H9 (cell line): Measurements from ENCODE around the gene LRRC42. TPM values are rescaled to one million over a fixed set of nuclear protein-coding genes. Genes with fewer than 3 reads are reported as not detected.

Source experiments
- DNase-seq: peaks from one replicate; pipeline ENCODE4 v3.0.0-alpha.2; 2017
- H2AFZ ChIP-seq: one replicate; pipeline ENCODE4 v1.6.1; 2013; ENCODE audit warnings: mild to moderate bottlenecking, low read length, control low read depth, moderate library complexity
- H2AK5ac ChIP-seq: 2 replicates; pipeline ENCODE4 v1.6.1; 2013; ENCODE audit warnings: low read length, control low read depth, mixed read lengths; ENCODE audit not compliant: insufficient read length
- H2BK120ac ChIP-seq: one replicate; pipeline ENCODE4 v1.6.1; 2013; ENCODE audit warnings: low read depth, mild to moderate bottlenecking, low read length, control low read depth, inconsistent platforms; ENCODE audit not compliant: poor library complexity, severe bottlenecking
- H2BK12ac ChIP-seq: 2 replicates; pipeline ENCODE4 v1.6.1; 2013; ENCODE audit warnings: low read length, control low read depth, mixed read lengths, low read depth; ENCODE audit not compliant: insufficient read length
- H2BK15ac ChIP-seq: 2 replicates; pipeline ENCODE4 v1.6.1; 2013; ENCODE audit warnings: low read depth, low read length, control low read depth
- H2BK20ac ChIP-seq: one replicate; pipeline ENCODE4 v1.6.1; 2013; ENCODE audit warnings: low read depth, mild to moderate bottlenecking, low read length, control low read depth, inconsistent platforms; ENCODE audit not compliant: poor library complexity, severe bottlenecking
- H2BK5ac ChIP-seq: 2 replicates; pipeline ENCODE4 v1.6.1; 2013; ENCODE audit warnings: low read length, control low read depth, mixed read lengths; ENCODE audit not compliant: insufficient read length
- H3K14ac ChIP-seq: 2 replicates; pipeline ENCODE4 v1.6.1; 2013; ENCODE audit warnings: low read length, control low read depth; ENCODE audit not compliant: insufficient read depth
- H3K18ac ChIP-seq: 2 replicates; pipeline ENCODE4 v1.6.1; 2013; ENCODE audit warnings: low read depth, mild to moderate bottlenecking, mixed read lengths, low read length, control low read depth; ENCODE audit not compliant: insufficient read length
- H3K23ac ChIP-seq: 2 replicates; pipeline ENCODE4 v1.6.1; 2013; ENCODE audit warnings: low read length, control low read depth, mixed read lengths, low read depth; ENCODE audit not compliant: insufficient read length
- H3K23me2 ChIP-seq: 2 replicates; pipeline ENCODE4 v1.6.1; 2013; ENCODE audit warnings: low read depth, mild to moderate bottlenecking, mixed read lengths, low read length, control low read depth; ENCODE audit not compliant: insufficient read length, poor library complexity, severe bottlenecking
- H3K27ac ChIP-seq: 2 replicates; pipeline ENCODE4 v1.5.1; 2013; ENCODE audit warnings: low read length, control low read depth, mixed read lengths, low read depth; ENCODE audit not compliant: insufficient read length
- H3K27me3 ChIP-seq: 2 replicates; pipeline ENCODE4 v1.6.1; 2013; ENCODE audit warnings: low read length, control low read depth, inconsistent platforms; ENCODE audit not compliant: insufficient read depth
- H3K4ac ChIP-seq: 2 replicates; pipeline ENCODE4 v1.6.1; 2013; ENCODE audit warnings: low read depth, mild to moderate bottlenecking, control low read depth, inconsistent platforms, low read length, moderate library complexity
- H3K4me1 ChIP-seq: 2 replicates; pipeline ENCODE4 v1.6.1; 2013; ENCODE audit warnings: low read length, control low read depth, inconsistent platforms; ENCODE audit not compliant: insufficient read depth
- H3K4me2 ChIP-seq: 2 replicates; pipeline ENCODE4 v1.6.1; 2013; ENCODE audit warnings: low read length, control low read depth, mixed read lengths; ENCODE audit not compliant: insufficient read length, insufficient read depth
- H3K56ac ChIP-seq: 2 replicates; pipeline ENCODE4 v1.6.1; 2013; ENCODE audit warnings: low read depth, mild to moderate bottlenecking, mixed read lengths, low read length, control low read depth; ENCODE audit not compliant: insufficient read length
- H3K79me1 ChIP-seq: 2 replicates; pipeline ENCODE4 v1.6.1; 2013; ENCODE audit warnings: low read depth, mild to moderate bottlenecking, moderate library complexity, low read length, control low read depth, inconsistent platforms; ENCODE audit not compliant: insufficient read depth, poor library complexity, severe bottlenecking
- H3K79me2 ChIP-seq: 2 replicates; pipeline ENCODE4 v1.6.1; 2013; ENCODE audit warnings: low read length, control low read depth, inconsistent platforms; ENCODE audit not compliant: insufficient read depth
- H3K9ac ChIP-seq: 2 replicates; pipeline ENCODE4 v1.6.1; 2013; ENCODE audit warnings: low read length, control low read depth, mixed read lengths; ENCODE audit not compliant: insufficient read length; ENCODE audit errors: extremely low read depth
- H3K9me3 ChIP-seq: one replicate; pipeline ENCODE4 v1.6.1; 2013; ENCODE audit warnings: low read depth, low read length, inconsistent platforms; ENCODE audit not compliant: control insufficient read depth
- H3T11ph ChIP-seq: one replicate; pipeline ENCODE4 v1.6.1; 2013; ENCODE audit warnings: mild to moderate bottlenecking, low read length, control low read depth, inconsistent platforms
- H4K20me1 ChIP-seq: one replicate; pipeline ENCODE4 v1.6.1; 2013; ENCODE audit not compliant: control insufficient read depth, insufficient read length, insufficient read depth
- H4K5ac ChIP-seq: 2 replicates; pipeline ENCODE4 v1.6.1; 2013; ENCODE audit warnings: low read depth, mild to moderate bottlenecking, mixed read lengths, low read length, control low read depth; ENCODE audit not compliant: insufficient read length
- H4K8ac ChIP-seq: replicated peaks from 2 replicates; pipeline ENCODE4 v1.6.1; 2013; ENCODE audit warnings: low read length, control low read depth, mixed read lengths, low read depth; ENCODE audit not compliant: insufficient read length
- H4K91ac ChIP-seq: 2 replicates; pipeline ENCODE4 v1.6.1; 2013; ENCODE audit warnings: low read depth, mild to moderate bottlenecking, moderate library complexity, mixed read lengths, low read length, control low read depth; ENCODE audit not compliant: insufficient read length
- H3K27ac Mint-ChIP-seq, 3 experiments: 2 replicates in 2 of 3; 3 replicates in 1 of 3; pipeline ENCODE4 v1.8.0; 2020 to 2021; ENCODE audit warnings: mixed read lengths in 3 of 3, mild to moderate bottlenecking in 1 of 3, moderate library complexity in 1 of 3
- H3K27me3 Mint-ChIP-seq: 2 replicates; pipeline ENCODE4 v1.8.0; 2021; ENCODE audit warnings: low read depth, mild to moderate bottlenecking, moderate library complexity, mixed read lengths
- H3K36me3 Mint-ChIP-seq, 3 experiments: 2 replicates in 2 of 3; 3 replicates in 1 of 3; pipeline ENCODE4 v1.8.0; 2020 to 2021; ENCODE audit warnings: low read depth in 3 of 3, mixed read lengths in 3 of 3; ENCODE audit not compliant: insufficient read depth in 1 of 3
- H3K4me1 Mint-ChIP-seq, 2 experiments: 2 replicates each; pipeline ENCODE4 v1.8.0; 2020; ENCODE audit warnings: mixed read lengths in 2 of 2
- H3K4me3 Mint-ChIP-seq, 2 experiments: 2 replicates in 1 of 2; 3 replicates in 1 of 2; pipeline ENCODE4 v1.8.0; 2020 to 2021; ENCODE audit warnings: mild to moderate bottlenecking in 2 of 2, mixed read lengths in 2 of 2, moderate library complexity in 1 of 2
- H3K9me3 Mint-ChIP-seq, 2 experiments: 2 replicates in 1 of 2; 3 replicates in 1 of 2; pipeline ENCODE4 v1.8.0; 2020; ENCODE audit warnings: mild to moderate bottlenecking in 2 of 2, mixed read lengths in 2 of 2, moderate library complexity in 1 of 2
- WGBS: extraction: QIAGEN DNeasy Blood & Tissue Kit; methylation state at CpG from one replicate; pipeline ENCODE4 v1.1.7; 2013; ENCODE audit warnings: missing lambda C conversion rate, low lambda C conversion rate, mixed read lengths; ENCODE audit not compliant: insufficient read length; ENCODE audit errors: extremely low coverage; 5-methylcytosine and 5-hydroxymethylcytosine counted together
- total RNA-seq: library from RNA; stranded (reverse); gene quantifications from 2 replicates; pipeline ENCODE4 v1.2.1, GENCODE V29; 2021
- TF ChIP-seq, protein P1 (sequence below): fragments of 200-600 bp; sonication (generic); conservative IDR thresholded peaks from 3 replicates; pipeline ENCODE4 v1.8.0; 2021; ENCODE audit warnings: antibody characterized with exemption, mild to moderate bottlenecking

LRRC42 gene
- total RNA-seq, 1 experiment from 2014 or later = 36.3 TPM

DNA sequence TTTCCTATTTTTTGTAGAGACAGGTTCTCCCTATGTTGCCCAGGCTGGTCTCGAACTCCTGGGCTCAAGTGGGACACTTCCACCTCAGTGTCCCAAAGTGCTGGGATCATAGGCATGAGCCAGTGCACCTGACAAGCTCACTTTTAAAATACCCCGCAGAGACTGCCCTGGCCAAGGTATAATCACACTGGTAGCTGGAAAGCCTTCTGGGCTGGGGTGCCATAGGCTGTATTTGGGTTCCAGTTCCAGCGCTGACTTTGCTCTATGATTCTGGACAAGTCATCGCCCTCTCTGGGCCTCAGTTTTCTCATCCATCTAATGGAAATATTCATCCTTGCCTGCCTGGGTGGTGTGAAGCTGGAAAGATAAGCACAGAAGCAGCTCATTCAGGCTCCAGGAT, 61.5 kb downstream of the LRRC42 start:
- H3K18ac ChIP-seq = no peak overlapping the region
- H3K14ac ChIP-seq = no peak overlapping the region
- no peaks in the 10 kb centered on the region for H4K20me1 ChIP-seq
- H3K4ac ChIP-seq = no peak overlapping the region
- no peak overlapping the region for H2AFZ ChIP-seq
- WGBS = no CpG with 5 or more reads among the region's 4 CpGs
- H2BK20ac ChIP-seq = no peak overlapping the region
- H3K4me3 Mint-ChIP-seq = no peak overlapping the region
- no peak overlapping the region for H3K9ac ChIP-seq
- no peak overlapping the region for H4K8ac ChIP-seq
- H2BK12ac ChIP-seq = no peak overlapping the region
- H3K79me1 ChIP-seq = no peaks in the 10 kb centered on the region
- H3K4me1 ChIP-seq = no peaks in the 10 kb centered on the region
- TF ChIP-seq, protein P1, sequence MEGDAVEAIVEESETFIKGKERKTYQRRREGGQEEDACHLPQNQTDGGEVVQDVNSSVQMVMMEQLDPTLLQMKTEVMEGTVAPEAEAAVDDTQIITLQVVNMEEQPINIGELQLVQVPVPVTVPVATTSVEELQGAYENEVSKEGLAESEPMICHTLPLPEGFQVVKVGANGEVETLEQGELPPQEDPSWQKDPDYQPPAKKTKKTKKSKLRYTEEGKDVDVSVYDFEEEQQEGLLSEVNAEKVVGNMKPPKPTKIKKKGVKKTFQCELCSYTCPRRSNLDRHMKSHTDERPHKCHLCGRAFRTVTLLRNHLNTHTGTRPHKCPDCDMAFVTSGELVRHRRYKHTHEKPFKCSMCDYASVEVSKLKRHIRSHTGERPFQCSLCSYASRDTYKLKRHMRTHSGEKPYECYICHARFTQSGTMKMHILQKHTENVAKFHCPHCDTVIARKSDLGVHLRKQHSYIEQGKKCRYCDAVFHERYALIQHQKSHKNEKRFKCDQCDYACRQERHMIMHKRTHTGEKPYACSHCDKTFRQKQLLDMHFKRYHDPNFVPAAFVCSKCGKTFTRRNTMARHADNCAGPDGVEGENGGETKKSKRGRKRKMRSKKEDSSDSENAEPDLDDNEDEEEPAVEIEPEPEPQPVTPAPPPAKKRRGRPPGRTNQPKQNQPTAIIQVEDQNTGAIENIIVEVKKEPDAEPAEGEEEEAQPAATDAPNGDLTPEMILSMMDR = no peak
- H2BK5ac ChIP-seq = no peak overlapping the region
- H2BK120ac ChIP-seq = no peak overlapping the region
- no peak overlapping the region for H3K27ac ChIP-seq
- no peak overlapping the region for H4K91ac ChIP-seq
- peaks cover 3% of the 10 kb centered on the region for H3K27me3 Mint-ChIP-seq
- no peak overlapping the region for H3K56ac ChIP-seq
- H3T11ph ChIP-seq = no peak overlapping the region
- no peak for DNase-seq
- no peak overlapping the region for H3K23ac ChIP-seq
- H3K4me1 Mint-ChIP-seq = no peaks in the 10 kb centered on the region
- no peak overlapping the region for H3K4me2 ChIP-seq
- H3K9me3 ChIP-seq = no peaks in the 10 kb centered on the region
- H2AK5ac ChIP-seq = no peak overlapping the region
- no peaks in the 10 kb centered on the region for H3K23me2 ChIP-seq
- H2BK15ac ChIP-seq = no peak overlapping the region
- no peaks in the 10 kb centered on the region for H3K27me3 ChIP-seq
- no peak overlapping the region for H3K27ac Mint-ChIP-seq
- no peaks in the 10 kb centered on the region for H3K79me2 ChIP-seq
- peaks cover 8 to 11% of the 10 kb centered on the region in 2 experiments; a peak in 4 of 5 replicates for H3K9me3 Mint-ChIP-seq
- H4K5ac ChIP-seq = no peak overlapping the region
- H3K36me3 Mint-ChIP-seq = no peaks in the 10 kb centered on the region; a peak in 1 of 7 replicates
